Thoracic aorta (tissue), 2 donors: ENCODE results near the gene AHCY. TPM values are rescaled to one million over a fixed set of nuclear protein-coding genes. Genes with fewer than 3 reads are reported as not detected.
"Not testable (repeated sequence)": the region's sequence is repeated elsewhere in the genome, so short reads cannot be mapped to it uniquely, and the experiment has no call there.

Experiments used
- ATAC-seq: fragments of 150-250 bp; one replicate; pipeline ENCODE4 v1.8.0; 2017; ENCODE audit warnings: low read depth; ENCODE audit not compliant: insufficient number of reproducible peaks, low FRiP score
- DNase-seq: peaks from one replicate; pipeline ENCODE4 v3.0.0-alpha.2; 2020; ENCODE audit warnings: low spot score
- H3K27ac ChIP-seq, 2 donors: fragments of 200-600 bp; sonication (generic); 1 replicate in 1 of 2; 2 replicates in 1 of 2; pipeline ENCODE4 v1.5.1; 2016; ENCODE audit warnings: mild to moderate bottlenecking in 2 of 2, moderate library complexity in 2 of 2
- H3K27me3 ChIP-seq: fragments of 200-600 bp; sonication (generic); replicated peaks from 2 replicates; pipeline ENCODE4 v1.6.0; 2016; ENCODE audit warnings: mild to moderate bottlenecking; ENCODE audit not compliant: insufficient read depth
- H3K36me3 ChIP-seq: fragments of 200-600 bp; sonication (generic); one replicate; pipeline ENCODE4 v1.5.1; 2016
- H3K4me1 ChIP-seq, 2 donors: fragments of 200-600 bp; sonication (generic); 1 replicate in 1 of 2; 2 replicates in 1 of 2; pipeline versions ENCODE4 v1.5.1 to v1.6.0; 2016; ENCODE audit warnings: low read depth in 2 of 2, mild to moderate bottlenecking in 1 of 2; ENCODE audit not compliant: control insufficient read depth in 1 of 2
- H3K4me3 ChIP-seq: fragments of 200-600 bp; sonication (generic); 2 replicates; pipeline ENCODE4 v1.5.1; 2016; ENCODE audit warnings: mild to moderate bottlenecking
- H3K9me3 ChIP-seq: fragments of 200-600 bp; sonication (generic); 2 replicates; pipeline ENCODE4 v1.5.1; 2016
- CTCF ChIP-seq: fragments of 200-600 bp; sonication (generic); IDR thresholded peaks from one replicate; pipeline ENCODE4 v1.5.1; 2019; ENCODE audit warnings: antibody characterized with exemption
- total RNA-seq, 2 donors: library from RNA; depleted of rRNA; stranded (reverse); fragments of >200 nt; gene quantifications; one replicate each; pipeline versions ENCODE4 v1.1.0 to v1.2.3, GENCODE V29; 2016

AHCY gene
- total RNA-seq, 2 donors from 2014 or later, result 38.7 to 71.8 TPM

- Histone ChIP-seq H3K4me1 (no peaks in the 10 kb centered on the region), H3K4me3 (no peak overlapping the region), H3K9me3 (no peaks in the 10 kb centered on the region), H3K27me3 (no peaks in the 10 kb centered on the region), H3K36me3 (no peaks in the 10 kb centered on the region), H3K27ac (no peak overlapping the region)
- DNase-seq, result no peak
- TF ChIP-seq CTCF, result no peak
- ATAC-seq, result no peak
These were observed 41.1 kb upstream of the AHCY start for GRCh38 chr20:34344238-34344637.

DNA sequence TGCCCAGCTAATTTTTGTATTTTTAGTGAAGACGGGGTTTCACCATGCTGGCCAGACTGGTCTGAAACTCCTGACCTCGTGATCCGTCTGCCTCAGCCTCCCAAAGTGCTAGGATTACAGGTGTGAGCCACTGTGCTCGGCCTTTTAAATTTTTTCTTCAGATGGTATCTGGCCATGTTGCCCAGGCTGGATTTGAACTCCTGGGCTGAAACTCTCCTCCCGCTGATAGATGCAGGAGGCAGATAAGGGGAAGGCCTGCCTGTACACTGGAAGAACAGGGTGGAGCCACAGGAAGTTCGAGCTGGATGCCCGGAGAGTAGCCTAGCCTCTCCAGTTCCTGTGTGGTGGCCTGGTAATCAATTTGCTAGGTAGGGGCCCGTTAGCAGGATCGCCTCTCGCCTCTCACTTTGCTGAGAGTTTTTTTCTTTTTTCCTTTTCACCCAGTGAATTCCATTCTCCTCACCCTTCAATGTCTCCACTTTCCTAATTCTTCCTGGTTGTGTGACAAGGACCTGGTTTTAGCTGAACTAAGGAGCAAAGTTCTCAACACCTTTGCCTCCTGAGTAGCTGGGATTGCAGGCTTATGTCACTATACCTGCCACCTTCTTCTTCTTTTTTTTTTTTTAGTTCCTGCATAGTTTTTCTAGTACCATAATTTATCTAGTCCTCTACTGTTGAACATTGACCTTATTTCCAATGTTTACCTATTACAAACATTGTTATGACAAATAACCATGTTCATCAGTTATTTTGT is 40.5 kb upstream of the AHCY start:
- no peak overlapping the region for H3K4me3 ChIP-seq
- ATAC-seq (no peak), DNase-seq (no peak)
- no peaks in the 10 kb centered on the region for H3K27me3 ChIP-seq
- no peaks in the 10 kb centered on the region for H3K4me1 ChIP-seq
- no peak for TF ChIP-seq CTCF
- no peaks in the 10 kb centered on the region for H3K9me3 ChIP-seq
- no peaks in the 10 kb centered on the region for H3K36me3 ChIP-seq
- H3K27ac ChIP-seq, result no peak overlapping the region

GRCh38 chr20:34341199-34341598 is 38.0 kb upstream of the AHCY start:
- H3K36me3 ChIP-seq, DNase-seq, H3K4me1 ChIP-seq, H3K9me3 ChIP-seq, H3K27me3 ChIP-seq, ATAC-seq, H3K4me3 ChIP-seq, H3K27ac ChIP-seq: not testable (repeated sequence)

DNA sequence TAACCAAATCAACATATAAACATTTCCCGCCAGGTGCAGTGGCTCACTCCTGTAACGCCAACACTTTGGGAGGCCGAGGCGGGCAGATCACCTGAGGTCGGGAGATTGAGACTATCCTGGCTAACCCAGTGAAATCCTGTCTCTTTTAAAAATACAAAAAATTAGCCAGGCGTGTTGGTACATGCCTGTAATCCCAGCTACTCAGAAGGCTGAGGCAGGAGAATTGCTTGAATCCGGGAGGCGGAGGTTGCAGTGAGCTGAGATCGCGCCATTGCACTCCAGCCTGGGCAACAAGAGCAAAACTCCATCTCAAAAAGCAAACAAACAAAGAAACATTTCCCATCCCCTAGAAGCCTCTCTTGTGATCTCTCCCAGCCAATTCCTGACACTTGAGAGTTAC is 37.6 kb upstream of the AHCY start:
- not testable (repeated sequence) for H3K9me3 ChIP-seq, H3K4me3 ChIP-seq, DNase-seq, H3K27ac ChIP-seq, H3K27me3 ChIP-seq, ATAC-seq, H3K4me1 ChIP-seq, H3K36me3 ChIP-seq

DNA sequence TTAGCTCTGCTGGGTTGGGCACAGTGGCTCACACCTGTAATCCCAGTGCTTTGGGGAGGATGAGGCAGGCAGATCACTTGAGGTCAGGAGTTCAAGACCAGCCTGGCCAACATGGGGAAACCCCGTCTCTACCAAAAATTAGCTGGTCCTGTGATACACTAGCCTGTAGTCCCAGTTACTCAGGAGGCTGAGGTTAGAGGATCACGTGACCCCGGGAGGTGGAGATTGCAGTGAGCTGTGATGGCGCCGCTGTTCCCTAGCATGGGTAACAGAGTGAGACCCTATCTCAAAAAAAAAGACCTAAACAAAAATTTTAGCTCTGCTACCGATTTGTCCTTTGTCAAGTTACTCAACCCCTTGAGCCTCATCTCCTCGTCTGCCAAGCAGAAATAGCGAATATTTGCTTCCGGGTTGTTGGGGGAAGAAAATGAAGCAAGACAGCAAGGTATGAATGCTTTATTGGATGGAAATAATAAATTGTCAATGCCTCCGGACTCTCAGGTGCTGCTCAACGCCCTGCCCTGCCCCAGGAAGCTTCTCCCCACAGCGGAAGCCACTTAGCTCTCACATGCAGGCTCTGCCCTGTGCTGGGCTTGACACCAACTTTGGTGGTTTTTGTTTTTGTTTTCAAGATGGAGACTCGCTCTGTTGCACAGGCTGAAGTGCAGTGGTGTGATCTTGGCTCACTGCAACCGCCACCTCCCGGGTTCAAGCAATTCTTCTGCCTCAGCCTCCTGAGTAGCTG is 35.0 kb upstream of the AHCY start:
- Histone ChIP-seq H3K27me3 (no peaks in the 10 kb centered on the region), H3K9me3 (no peaks in the 10 kb centered on the region), H3K4me3 (no peak overlapping the region), H3K4me1 (no peaks in the 10 kb centered on the region), H3K36me3 (no peaks in the 10 kb centered on the region), H3K27ac (no peak overlapping the region)
- no peak for DNase-seq
- no peak for TF ChIP-seq CTCF
- ATAC-seq, result no peak

- H3K27ac ChIP-seq, result no peak overlapping the region
- no peaks in the 10 kb centered on the region for H3K9me3 ChIP-seq
- H3K4me1 ChIP-seq, result no peaks in the 10 kb centered on the region
- H3K36me3 ChIP-seq, result no peaks in the 10 kb centered on the region
- H3K4me3 ChIP-seq, result no peak overlapping the region
- H3K27me3 ChIP-seq, result no peaks in the 10 kb centered on the region
- DNase-seq, result no peak
- no peak for TF ChIP-seq CTCF
- ATAC-seq, result no peak
These were observed 34.4 kb upstream of the AHCY start for GRCh38 chr20:34337544-34337943.
